Bone marrow (tissue), 2 donors: ENCODE measurements around the gene DTYMK.
"Not testable (repeated sequence)": the region's sequence is repeated elsewhere in the genome, so short reads cannot be mapped to it uniquely, and the experiment has no call there.

Source experiments
- DNase-seq, 2 donors: peaks; one replicate each; lab custom pipeline; 2025; lab: John Stamatoyannopoulos, UW

DTYMK gene

GRCh38 chr2:241686650-241687425 is at the start of gene DTYMK:
TSS of gene DTYMK (minus strand) at chr2:241686815. CDS start at chr2:241686783, 32 bp downstream.
- peak; percentile 84 to 91 for DNase-seq

- no peak for DNase-seq
These were observed 49.5 kb upstream of the DTYMK start for GRCh38 chr2:241736111-241736510.

GRCh38 chr2:241734467-241735208 is 48.0 kb upstream of the DTYMK start, which contains the start of gene D2HGDH:
TSS of gene D2HGDH (plus strand) at chr2:241734630. CDS start at chr2:241735225, 595 bp downstream.
- peak; percentile 51 to 97 for DNase-seq

GRCh38 chr2:241734208-241734466 is 47.5 kb upstream of the DTYMK start:
- DNase-seq = no peak

- DNase-seq = no peak
These were observed 47.0 kb upstream of the DTYMK start for GRCh38 chr2:241733391-241734207.

- not testable (repeated sequence) for DNase-seq
These were observed 46.0 kb upstream of the DTYMK start for GRCh38 chr2:241732513-241733186.

GRCh38 chr2:241730671-241731293 is 44.2 kb upstream of the DTYMK start:
- DNase-seq = peak in 1 of 2 donors; percentile 24

GRCh38 chr2:241729868-241730267 is 43.3 kb upstream of the DTYMK start:
- DNase-seq = no peak

GRCh38 chr2:241728627-241729026 is 42.0 kb upstream of the DTYMK start:
- DNase-seq = no peak

- DNase-seq = no peak
These were observed 41.4 kb upstream of the DTYMK start for GRCh38 chr2:241728000-241728399.

- DNase-seq = no peak
These were observed 39.8 kb upstream of the DTYMK start for GRCh38 chr2:241726459-241726858.

- no peak for DNase-seq
These were observed 38.6 kb upstream of the DTYMK start for GRCh38 chr2:241724975-241725870.

- DNase-seq = no peak
These were observed 37.8 kb upstream of the DTYMK start for GRCh38 chr2:241724259-241724974.

GRCh38 chr2:241722896-241723454 is 36.4 kb upstream of the DTYMK start:
- no peak for DNase-seq

GRCh38 chr2:241721852-241722251 is 35.2 kb upstream of the DTYMK start:
- DNase-seq = no peak

GRCh38 chr2:241720560-241720959 is 33.9 kb upstream of the DTYMK start:
- DNase-seq = no peak

GRCh38 chr2:241720099-241720498 is 33.5 kb upstream of the DTYMK start:
- no peak for DNase-seq

- no peak for DNase-seq
These were observed 32.5 kb upstream of the DTYMK start for GRCh38 chr2:241719093-241719492.

- DNase-seq = no peak
These were observed 22.3 kb upstream of the DTYMK start for GRCh38 chr2:241708879-241709278.
